ENCODE measurements around the gene MGAT4A.

GRCh38 chr2:98571796-98572195 lies 159.1 kb downstream of the MGAT4A start:
- TF ChIP-seq CTCF (IDR thresholded peaks at IDR 0.05) (no peak), EZH2 (IDR thresholded peaks at IDR 0.05; ENCODE audit: borderline replicate concordance, insufficient read depth, low read depth, low read length, poor library complexity, severe bottlenecking) (no peak)
